Fibroblast of lung (primary cell): ENCODE measurements around the gene HHLA2.

Source experiments
- CTCF ChIP-seq, 2 donors: IDR thresholded peaks in 1 of 2; conservative IDR thresholded peaks in 1 of 2; 1 replicate in 1 of 2; 2 replicates in 1 of 2; pipeline ENCODE4 v1.5.1; 2011 to 2012; ENCODE audit warnings: low read length in 2 of 2, control low read depth in 1 of 2, inconsistent platforms in 1 of 2, low read depth in 1 of 2, mild to moderate bottlenecking in 1 of 2
- EZH2 ChIP-seq: IDR thresholded peaks from 2 replicates; pipeline ENCODE4 v1.5.1; 2012; ENCODE audit warnings: low read length, control low read depth, mild to moderate bottlenecking; ENCODE audit errors: missing control alignments

DNA sequence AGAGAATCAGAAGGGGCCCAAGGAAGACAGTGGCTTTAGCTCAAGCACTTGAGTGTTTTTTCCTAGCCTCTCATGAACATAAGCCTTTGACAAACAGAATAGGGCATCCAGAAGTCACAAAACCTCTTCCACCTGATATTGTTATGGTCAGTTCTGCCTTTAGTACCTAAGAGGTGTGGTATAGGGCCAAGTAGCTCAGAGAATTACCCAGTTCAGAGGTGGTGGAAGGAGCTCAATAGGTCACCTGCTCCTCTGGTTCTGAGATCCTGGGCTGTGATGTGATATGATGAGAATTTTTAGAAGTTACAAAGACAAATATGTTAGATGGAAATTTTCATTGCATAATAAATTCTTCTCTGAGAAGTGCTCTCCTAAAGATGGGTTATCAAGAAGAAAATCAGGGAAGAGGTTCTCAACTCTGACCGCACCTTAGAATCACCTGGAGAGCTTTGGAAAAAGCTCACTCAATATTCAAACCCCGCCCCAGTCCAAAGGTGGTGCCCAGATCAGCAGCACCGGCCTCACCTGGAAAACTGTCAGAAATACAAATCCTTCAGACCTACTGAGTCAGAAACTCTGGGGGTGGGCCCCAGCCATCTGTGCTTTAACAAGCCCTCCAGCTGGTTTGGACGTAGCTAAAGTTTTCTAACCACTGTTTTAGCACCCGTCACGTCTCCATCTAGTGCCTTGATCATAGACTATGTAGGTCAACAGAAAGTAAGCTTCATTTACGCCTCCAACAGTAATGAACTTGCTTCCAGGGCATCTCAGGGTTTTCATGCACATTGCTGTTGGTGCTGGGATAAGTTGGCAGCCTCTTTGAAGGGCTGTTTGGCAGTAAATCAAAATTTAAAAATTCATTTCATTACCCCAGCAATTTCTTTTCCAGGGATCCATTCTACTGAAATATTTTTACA is 112.8 kb downstream of the HHLA2 start:
- TF ChIP-seq CTCF (conservative IDR thresholded peaks at IDR 0.05 in 1 of 2, IDR thresholded peaks at IDR 0.05 in 1 of 2; ENCODE audit: low read depth in 1 of 2, low read length in 2 of 2) (no peak), EZH2 (no peak)
